Natural killer cell (primary cell): ENCODE results near the gene C1orf115. TPM values are rescaled to one million over a fixed set of nuclear protein-coding genes. Genes with fewer than 3 reads are reported as not detected.

Experiments used
- ATAC-seq, 3 donors: fragments of 150-1000 bp in 2 of 3; fragments of 200-7000 bp in 1 of 3; cut with Tn5 transposase; 1 replicate in 1 of 3; 2 replicates in 2 of 3; pipeline ENCODE4 v1.10.0; 2021; ENCODE audit warnings: mild to moderate bottlenecking in 2 of 3, moderate library complexity in 2 of 3
- DNase-seq, 2 donors: peaks; one replicate each; pipeline versions ENCODE4 v3.0.0 to v3.0.0-alpha.2; 2013 to 2021; ENCODE audit warnings: mixed read lengths in 1 of 2
- H3K27ac ChIP-seq: one replicate; pipeline ENCODE4 v1.5.1; 2013; ENCODE audit warnings: mild to moderate bottlenecking, low read length
- H3K27me3 ChIP-seq: one replicate; pipeline ENCODE4 v1.6.1; 2013; ENCODE audit warnings: low read length; ENCODE audit not compliant: control insufficient read depth, insufficient read depth
- H3K36me3 ChIP-seq: one replicate; pipeline ENCODE4 v1.6.1; 2013; ENCODE audit warnings: low read length; ENCODE audit not compliant: control insufficient read depth, insufficient read depth
- H3K4me1 ChIP-seq: one replicate; pipeline ENCODE4 v1.6.1; 2013; ENCODE audit warnings: low read length; ENCODE audit not compliant: control insufficient read depth, insufficient read depth
- H3K4me3 ChIP-seq: one replicate; pipeline ENCODE4 v1.5.1; 2013; ENCODE audit warnings: low read length
- H3K9me3 ChIP-seq: one replicate; pipeline ENCODE4 v1.6.1; 2013; ENCODE audit warnings: low read length; ENCODE audit not compliant: control insufficient read depth, insufficient read depth
- H3K27ac Mint-ChIP-seq, 2 donors: one replicate each; pipeline ENCODE4 v1.8.0; 2022; ENCODE audit warnings: mild to moderate bottlenecking in 2 of 2, mixed read lengths in 2 of 2, moderate library complexity in 1 of 2
- H3K27me3 Mint-ChIP-seq, 2 donors: one replicate each; pipeline ENCODE4 v1.8.0; 2022; ENCODE audit warnings: low read depth in 2 of 2, mixed read lengths in 2 of 2
- H3K36me3 Mint-ChIP-seq: one replicate; pipeline ENCODE4 v1.8.0; 2022; ENCODE audit warnings: mixed read lengths
- H3K4me1 Mint-ChIP-seq, 2 donors: one replicate each; pipeline ENCODE4 v1.8.0; 2022; ENCODE audit warnings: mixed read lengths in 2 of 2
- H3K4me3 Mint-ChIP-seq: one replicate; pipeline ENCODE4 v1.8.0; 2022; ENCODE audit warnings: mild to moderate bottlenecking, moderate library complexity, mixed read lengths
- H3K9me3 Mint-ChIP-seq, 2 donors: one replicate each; pipeline ENCODE4 v1.8.0; 2022; ENCODE audit warnings: mixed read lengths in 2 of 2
- CTCF ChIP-seq: fragments of 200-600 bp; IDR thresholded peaks from one replicate; pipeline ENCODE4 v1.8.0; 2022; ENCODE audit warnings: antibody characterized with exemption
- WGBS: methylation state at CpG from one replicate; pipeline ENCODE4 v1.1.7; 2013; ENCODE audit warnings: missing lambda C conversion rate; ENCODE audit not compliant: insufficient coverage; 5-methylcytosine and 5-hydroxymethylcytosine counted together
- intact Hi-C: fragments of 100-400 bp; cut with micrococcal nuclease; formaldehyde crosslinking; loops from one replicate; pipeline ENCODE4 v1.14.2; 2022
- total RNA-seq, 4 donors: library from RNA; stranded (reverse); fragments of 120-200 nt in 1 of 4; gene quantifications; one replicate each; pipeline versions ENCODE4 v1.2.3 to v1.2.4, GENCODE V29; 2013 to 2022

C1orf115 gene
- total RNA-seq, 3 donors from 2014 or later (not counting 1 experiment from before 2014, with no cell fraction given) = 0.33 to 1.3 (median 0.75) TPM

GRCh38 chr1:220695426-220695825, 5.3 kb downstream of the C1orf115 start:
- Mint-ChIP-seq H3K4me3 (no peak overlapping the region), H3K4me1 (no peaks in the 10 kb centered on the region), H3K36me3 (no peaks in the 10 kb centered on the region), H3K9me3 (no peaks in the 10 kb centered on the region), H3K27me3 (peaks cover 8 to 15% of the 10 kb centered on the region in 2 donors), H3K27ac (no peak overlapping the region)
- no peak for TF ChIP-seq CTCF
- DNase-seq (no peak), ATAC-seq (no peak)
- Histone ChIP-seq H3K4me1 (peaks cover 4% of the 10 kb centered on the region), H3K27ac (no peak overlapping the region), H3K36me3 (no peaks in the 10 kb centered on the region), H3K27me3 (peaks cover 7% of the 10 kb centered on the region), H3K4me3 (no peak overlapping the region), H3K9me3 (no peaks in the 10 kb centered on the region)
- intact Hi-C loops = no loop called here
- 91% methylated on average over 4 of the region's 4 CpGs for WGBS

GRCh38 chr1:220696226-220696862, 6.2 kb downstream of the C1orf115 start:
- H3K4me3 ChIP-seq = no peak overlapping the region
- Mint-ChIP-seq H3K9me3 (no peaks in the 10 kb centered on the region), H3K27ac (no peak overlapping the region), H3K36me3 (no peaks in the 10 kb centered on the region), H3K27me3 (peaks cover 8 to 15% of the 10 kb centered on the region in 2 donors), H3K4me1 (no peaks in the 10 kb centered on the region), H3K4me3 (no peak overlapping the region)
- H3K4me1 ChIP-seq = no peaks in the 10 kb centered on the region
- no peak for ATAC-seq
- H3K36me3 ChIP-seq = no peaks in the 10 kb centered on the region
- H3K27ac ChIP-seq = no peak overlapping the region
- no peaks in the 10 kb centered on the region for H3K27me3 ChIP-seq
- WGBS = 96% methylated on average over 16 of the region's 16 CpGs
- DNase-seq = no peak
- TF ChIP-seq CTCF = no peak
- H3K9me3 ChIP-seq = no peaks in the 10 kb centered on the region
- intact Hi-C loops = no loop called here

DNA sequence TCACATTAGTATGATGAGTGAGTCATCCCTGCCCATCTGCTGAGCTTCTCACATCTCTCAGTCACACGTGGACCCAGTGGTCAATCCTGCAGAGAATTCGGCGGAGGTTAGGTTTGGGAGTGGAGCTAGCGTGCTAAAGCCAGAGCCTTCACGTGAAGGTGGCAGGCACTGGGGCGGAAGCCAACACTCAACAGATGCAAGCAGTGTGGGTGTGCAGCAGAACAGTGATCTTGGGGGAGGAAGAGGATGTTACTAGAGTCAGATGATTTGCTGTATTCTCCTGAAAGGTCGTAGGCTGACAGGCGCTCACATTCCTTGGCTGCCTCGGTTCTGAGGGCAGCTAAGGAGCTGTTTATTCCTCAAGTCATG, 6.7 kb downstream of the C1orf115 start:
- Histone ChIP-seq H3K27me3 (peaks cover 3% of the 10 kb centered on the region), H3K4me1 (no peaks in the 10 kb centered on the region), H3K36me3 (no peaks in the 10 kb centered on the region), H3K4me3 (no peak overlapping the region), H3K27ac (no peak overlapping the region), H3K9me3 (no peaks in the 10 kb centered on the region)
- H3K4me1 Mint-ChIP-seq = no peaks in the 10 kb centered on the region
- no peak overlapping the region for H3K27ac Mint-ChIP-seq
- H3K27me3 Mint-ChIP-seq = peaks cover 3 to 12% of the 10 kb centered on the region in 2 donors
- DNase-seq = no peak
- no peaks in the 10 kb centered on the region for H3K9me3 Mint-ChIP-seq
- ATAC-seq = no peak
- H3K36me3 Mint-ChIP-seq = no peaks in the 10 kb centered on the region
- intact Hi-C loops = no loop called here
- WGBS = 91% methylated on average over 8 of the region's 9 CpGs
- TF ChIP-seq CTCF = no peak
- H3K4me3 Mint-ChIP-seq = no peak overlapping the region

- DNase-seq = no peak
- H3K27me3 Mint-ChIP-seq = peaks cover 7 to 12% of the 10 kb centered on the region in 2 donors
- Histone ChIP-seq H3K27ac (no peak overlapping the region), H3K9me3 (no peaks in the 10 kb centered on the region), H3K4me1 (no peaks in the 10 kb centered on the region), H3K27me3 (peaks cover 3% of the 10 kb centered on the region), H3K4me3 (no peak overlapping the region), H3K36me3 (no peaks in the 10 kb centered on the region)
- no peak for TF ChIP-seq CTCF
- H3K4me1 Mint-ChIP-seq = peaks cover 0 to 4% of the 10 kb centered on the region in 2 donors
- H3K4me3 Mint-ChIP-seq = no peak overlapping the region
- peak in 1 of 3 donors; percentile 10 for ATAC-seq
- no peak overlapping the region for H3K27ac Mint-ChIP-seq
- no peaks in the 10 kb centered on the region for H3K9me3 Mint-ChIP-seq
- 64% methylated on average over 6 of the region's 6 CpGs for WGBS
- H3K36me3 Mint-ChIP-seq = no peaks in the 10 kb centered on the region
- intact Hi-C loops = no loop called here
Observed at GRCh38 chr1:220697326-220697725, 7.2 kb downstream of the C1orf115 start.
